Fibroblast of peridontal ligament (primary cell): Measurements from ENCODE around the gene TCHP.
"Not testable (repeated sequence)": the region's sequence is repeated elsewhere in the genome, so short reads cannot be mapped to it uniquely, and the experiment has no call there.

Source experiments
- DNase-seq: peaks from one replicate; pipeline ENCODE4 v3.0.0-alpha.2; 2010; ENCODE audit errors: extremely low read depth

TCHP gene, protein sequence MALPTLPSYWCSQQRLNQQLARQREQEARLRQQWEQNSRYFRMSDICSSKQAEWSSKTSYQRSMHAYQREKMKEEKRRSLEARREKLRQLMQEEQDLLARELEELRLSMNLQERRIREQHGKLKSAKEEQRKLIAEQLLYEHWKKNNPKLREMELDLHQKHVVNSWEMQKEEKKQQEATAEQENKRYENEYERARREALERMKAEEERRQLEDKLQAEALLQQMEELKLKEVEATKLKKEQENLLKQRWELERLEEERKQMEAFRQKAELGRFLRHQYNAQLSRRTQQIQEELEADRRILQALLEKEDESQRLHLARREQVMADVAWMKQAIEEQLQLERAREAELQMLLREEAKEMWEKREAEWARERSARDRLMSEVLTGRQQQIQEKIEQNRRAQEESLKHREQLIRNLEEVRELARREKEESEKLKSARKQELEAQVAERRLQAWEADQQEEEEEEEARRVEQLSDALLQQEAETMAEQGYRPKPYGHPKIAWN

DNA sequence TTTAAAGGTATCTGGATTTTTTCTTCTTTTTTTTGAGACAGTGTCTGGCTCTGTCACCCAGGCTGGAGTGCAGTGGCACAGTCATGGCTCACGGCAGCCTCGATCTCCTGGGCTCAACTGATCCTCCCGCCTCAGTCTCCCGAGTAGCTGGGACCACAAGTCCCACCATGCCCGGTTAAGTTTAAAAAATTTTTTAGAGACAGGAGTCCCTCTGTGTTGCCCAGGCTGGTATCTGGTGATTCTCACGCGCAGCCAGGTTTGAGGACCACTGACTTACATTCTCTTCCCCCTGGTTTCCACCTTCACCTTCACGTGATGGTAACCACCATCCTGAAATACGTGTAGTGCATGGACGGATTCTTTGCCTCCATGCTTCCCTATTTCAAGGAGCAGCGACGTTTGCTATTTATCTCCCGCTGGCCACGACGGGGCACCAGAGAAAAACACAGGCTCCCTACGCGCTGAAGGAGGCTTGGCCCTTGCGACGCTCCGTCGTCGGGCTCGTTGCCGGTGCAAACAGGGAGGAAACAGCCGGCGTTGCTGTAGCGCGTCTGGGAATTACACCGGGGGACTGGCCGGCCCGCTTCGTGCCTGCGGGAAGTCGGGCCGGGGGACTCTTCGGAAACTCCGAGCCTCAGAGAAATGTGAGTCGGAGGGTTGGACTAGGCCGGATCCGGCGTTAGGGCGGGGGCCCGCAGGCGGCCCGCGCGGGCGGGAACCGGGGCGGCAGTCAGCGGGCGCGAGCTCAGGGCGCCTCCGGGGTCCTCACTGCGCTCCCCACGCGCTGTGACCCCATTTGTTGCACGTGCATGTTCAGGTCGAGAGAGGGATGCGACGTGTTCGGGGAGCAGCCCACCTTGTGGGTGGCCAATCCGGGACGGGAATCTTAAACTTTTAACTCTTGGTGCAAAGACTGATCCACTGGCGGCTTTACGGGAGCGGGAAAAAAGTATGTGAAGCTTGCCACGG is at the start of gene TCHP:
Gene TCHP, plus strand, starts transcription at position 492 of the 969 bp plus-strand sequence. CDS start 2,753 bp downstream, outside the sequence.
- DNase-seq, result peak; percentile 87

DNA sequence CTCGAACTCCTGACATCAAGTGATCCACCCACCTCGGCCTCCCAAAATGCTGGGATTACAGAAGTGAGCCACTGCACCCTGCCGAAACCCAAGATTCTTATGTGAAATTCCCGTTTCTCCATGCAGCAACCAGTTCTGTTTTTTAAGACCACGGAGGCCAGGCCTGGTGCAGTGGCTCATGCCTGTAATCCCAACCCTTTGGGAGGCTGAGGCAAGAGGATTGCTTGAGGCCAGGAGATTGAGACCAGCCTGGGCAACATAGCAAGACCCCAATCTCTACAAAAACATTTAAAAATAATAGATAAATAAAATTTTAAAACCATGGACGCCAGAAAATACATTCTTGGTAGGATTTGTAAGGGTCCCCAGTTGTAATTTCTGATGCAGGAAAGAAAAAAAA is 49.6 kb upstream of the TCHP start:
- DNase-seq, result not testable (repeated sequence)

DNA sequence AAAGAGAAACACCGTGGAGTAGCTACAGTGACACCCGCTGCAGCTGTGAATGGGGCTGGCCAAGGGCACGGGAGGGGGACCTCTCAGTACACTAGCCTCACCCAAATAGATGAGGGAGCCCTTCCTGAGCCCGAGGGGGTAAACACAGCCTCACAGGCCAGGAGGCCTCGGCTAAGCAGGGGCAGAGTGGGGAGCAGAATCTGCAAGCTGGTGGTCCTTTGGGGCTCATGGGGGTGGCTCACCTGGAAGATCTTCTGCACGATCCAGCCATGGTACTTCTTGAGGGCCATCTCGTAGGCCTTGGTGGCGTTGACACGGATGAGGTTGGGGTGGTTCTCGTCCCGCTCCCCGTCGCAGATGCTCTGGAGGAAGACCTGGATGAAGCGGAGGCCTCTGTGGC is 44.7 kb upstream of the TCHP start:
- DNase-seq, result no peak

DNA sequence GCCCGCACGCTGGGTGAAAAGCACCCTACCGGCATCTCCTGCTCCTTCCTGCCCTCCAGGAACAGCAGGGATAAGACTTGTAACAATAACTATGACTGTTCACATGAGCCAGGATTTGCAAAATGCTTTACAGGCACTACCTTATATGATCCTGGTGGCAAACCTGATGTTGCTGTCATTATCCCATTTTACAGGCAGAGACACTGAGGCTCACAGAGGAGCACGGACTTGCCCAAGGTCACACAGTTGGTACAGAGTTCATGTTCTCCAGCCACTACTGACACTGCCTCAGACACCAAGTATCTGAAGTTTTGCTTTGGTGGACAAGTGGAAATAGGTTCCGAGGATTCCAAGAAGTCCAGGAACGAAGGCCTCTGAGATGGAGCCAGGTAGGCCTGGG is 42.4 kb upstream of the TCHP start:
- DNase-seq, result no peak

DNA sequence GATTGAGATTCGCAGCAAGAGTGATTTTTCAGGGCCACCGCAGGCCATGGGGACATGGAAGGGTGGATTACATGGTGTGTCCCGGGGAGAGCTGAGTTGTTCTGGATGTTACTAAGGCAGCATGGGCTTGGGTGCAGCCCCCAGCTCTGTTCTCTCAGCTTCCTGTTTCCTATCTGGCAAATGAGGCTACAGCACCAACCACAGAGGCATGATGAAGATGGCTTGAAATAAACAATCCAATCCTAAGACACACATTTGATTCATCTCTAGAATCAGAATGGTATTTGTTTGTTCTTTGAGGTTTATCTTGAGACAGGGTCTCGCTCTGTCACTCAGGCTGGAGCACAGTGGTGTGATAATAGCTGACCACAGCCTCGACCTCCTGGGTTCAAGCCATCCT is 41.3 kb upstream of the TCHP start:
- DNase-seq, result peak; percentile 18

DNA sequence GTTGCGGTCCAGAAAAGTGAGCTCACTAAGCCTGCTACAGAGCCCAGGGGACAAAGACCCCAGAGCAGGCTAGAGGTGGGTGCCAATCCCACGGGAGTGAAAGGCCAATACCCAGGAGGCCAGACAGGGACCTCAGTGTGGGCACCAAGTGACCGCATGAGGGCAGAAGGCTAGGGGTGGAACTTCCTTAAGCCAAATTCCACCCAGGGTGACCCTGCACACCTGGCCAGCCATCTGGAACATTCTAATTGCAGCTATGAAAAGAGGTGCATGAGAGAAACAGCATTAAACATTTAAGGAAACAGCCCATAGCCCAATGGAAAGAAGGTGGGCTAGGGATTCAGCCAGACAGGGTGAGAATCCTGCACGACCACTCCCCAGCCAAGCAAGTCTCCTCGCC is 39.1 kb upstream of the TCHP start:
- no peak for DNase-seq

DNA sequence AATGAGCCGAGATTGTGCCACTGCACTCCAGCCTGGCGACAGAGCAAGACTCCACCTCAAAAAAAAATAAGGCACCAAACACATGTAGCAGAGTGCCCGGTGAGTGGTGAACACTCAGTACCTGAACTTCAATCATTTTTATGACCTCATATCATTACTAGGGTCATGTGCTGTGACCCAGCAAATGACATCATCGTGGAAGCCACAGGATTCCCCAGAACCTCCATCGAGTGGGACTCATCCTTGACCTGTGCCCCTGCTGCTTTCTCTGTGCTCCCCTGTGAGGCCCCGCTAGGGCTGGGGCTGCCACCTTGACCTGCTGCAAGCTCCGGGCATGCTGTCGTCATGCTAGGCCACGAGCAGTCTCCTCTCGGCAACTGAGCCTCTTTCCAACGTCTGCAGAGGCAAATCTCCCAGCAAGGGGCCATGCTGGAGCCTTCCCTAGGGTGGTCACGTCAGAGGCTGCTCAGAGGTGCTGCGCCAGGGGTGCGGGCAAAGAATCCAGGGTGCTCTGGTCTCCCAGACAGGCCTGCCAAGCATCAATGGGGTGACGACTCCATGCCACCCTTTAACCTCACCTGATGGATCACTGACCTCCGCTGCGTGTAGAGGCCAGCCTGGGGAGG is 38.3 kb upstream of the TCHP start:
- DNase-seq, result no peak

DNA sequence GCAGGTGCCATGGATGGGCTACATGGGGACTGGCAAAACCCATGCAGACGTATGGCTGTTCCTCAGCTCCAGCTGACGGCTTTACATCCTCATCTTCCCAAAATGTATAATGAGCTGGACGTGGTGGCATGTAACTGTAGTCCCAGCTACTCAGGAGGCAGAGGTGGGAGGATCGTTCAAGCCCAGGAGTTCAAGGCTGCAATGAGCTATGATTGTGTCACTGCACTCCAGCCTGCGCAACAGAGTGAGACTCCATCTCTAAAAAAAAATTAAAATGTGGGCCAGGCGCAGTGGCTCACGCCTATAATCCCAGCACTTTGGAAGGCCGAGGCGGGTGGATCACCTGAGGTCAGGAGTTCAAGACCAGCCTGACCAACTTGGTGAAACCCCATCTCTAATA is 37.6 kb upstream of the TCHP start:
- not testable (repeated sequence) for DNase-seq

DNA sequence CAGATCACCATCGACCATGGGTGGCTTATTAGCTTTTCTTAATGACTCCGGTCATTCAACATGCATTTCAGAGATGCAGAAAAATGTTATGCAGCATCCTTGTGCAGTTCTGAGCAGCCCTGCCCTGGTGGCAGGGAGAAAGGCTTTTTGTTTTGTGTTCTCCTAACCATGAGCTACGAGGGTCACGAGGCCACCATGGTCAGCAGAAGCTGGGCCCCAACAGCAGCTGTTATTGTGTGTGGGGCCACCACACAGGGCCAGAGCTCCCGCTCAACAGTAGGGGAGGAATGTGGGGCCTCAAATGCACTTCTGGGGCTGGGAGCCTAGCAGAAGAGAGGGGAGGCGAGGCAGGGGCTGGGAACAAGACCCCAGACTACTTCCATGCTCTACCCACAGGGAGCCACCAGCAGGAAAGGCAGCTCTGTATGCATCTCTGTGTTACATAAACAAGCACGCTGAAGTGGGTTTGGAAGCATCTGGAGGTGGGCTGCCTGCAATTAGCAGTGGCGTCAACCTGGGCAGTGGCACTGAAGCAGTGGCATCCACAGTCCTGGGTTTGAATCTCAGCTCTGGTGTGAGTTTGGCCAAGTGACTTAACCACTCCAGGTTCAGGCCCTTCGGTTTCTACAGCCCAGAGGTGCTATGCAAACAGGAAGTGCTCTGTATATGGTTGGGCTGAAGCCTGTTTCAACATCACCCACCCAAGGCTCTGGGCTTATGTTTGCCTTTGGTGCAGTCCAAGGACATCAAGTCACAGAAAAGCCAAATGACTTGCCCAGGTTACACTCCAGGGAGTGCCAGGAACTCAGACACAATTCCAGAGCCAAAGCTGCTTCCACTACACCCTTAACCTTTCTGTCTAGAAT is 36.0 kb upstream of the TCHP start:
- peak; percentile 35 for DNase-seq

DNA sequence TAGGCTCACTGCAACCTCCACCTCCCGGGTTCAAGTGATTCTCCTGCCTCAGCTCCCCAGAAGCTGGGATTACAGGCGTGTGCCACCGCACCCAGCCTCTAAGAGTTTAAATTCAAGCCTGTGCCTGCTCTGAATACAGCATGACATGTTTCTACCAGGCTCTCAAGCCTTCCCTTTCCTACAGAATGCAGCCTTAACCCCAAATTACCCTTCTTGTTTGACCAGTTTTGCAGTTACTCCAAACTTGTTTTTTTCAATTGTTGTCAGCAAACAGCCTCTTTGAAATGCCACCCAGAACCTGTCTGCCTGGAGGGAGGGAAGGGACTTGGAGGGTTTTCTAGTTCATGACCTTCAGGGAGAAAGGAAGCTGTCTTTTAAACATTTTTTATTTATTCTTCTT is 35.2 kb upstream of the TCHP start:
- DNase-seq, result no peak

DNA sequence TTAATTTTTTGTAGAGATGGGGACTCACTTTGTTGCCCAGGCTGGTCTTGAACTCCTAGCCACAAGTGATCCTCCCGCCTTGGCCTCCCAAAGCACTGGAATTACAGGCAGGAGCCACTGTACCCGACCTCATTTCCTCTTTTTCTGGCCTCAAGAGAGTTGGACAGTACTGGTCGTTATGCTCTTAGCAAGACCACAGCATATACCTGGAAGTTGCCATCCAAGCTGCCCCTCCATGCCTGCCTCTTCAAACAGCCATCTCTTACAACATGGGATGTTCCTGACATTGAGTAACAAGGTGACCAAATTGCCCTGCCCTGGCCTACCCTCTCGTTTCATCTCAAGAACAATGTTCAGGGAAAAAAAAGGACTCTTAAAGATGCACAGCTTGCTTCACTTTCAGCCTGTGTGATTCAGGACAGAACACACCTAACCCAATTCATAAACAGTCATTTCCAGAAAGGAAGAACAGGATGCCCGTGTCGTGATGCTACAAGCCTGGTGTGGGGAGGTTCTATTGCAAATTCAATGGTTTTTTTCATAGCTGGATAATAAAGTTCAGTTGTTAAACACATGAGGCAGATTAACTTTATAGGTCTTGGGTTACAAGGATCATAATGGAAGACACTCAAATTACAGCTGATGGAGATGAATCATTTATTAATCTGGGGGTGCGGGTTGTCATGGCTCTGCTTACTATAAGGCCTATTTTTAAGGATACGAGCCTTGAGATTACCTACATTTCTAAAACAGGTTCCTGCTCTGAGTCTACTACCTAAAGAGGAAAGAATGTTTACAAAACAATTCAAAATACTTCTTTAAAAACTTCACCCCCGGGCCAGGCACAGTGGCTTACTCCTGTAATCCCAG is 31.7 kb upstream of the TCHP start:
- DNase-seq, result no peak

DNA sequence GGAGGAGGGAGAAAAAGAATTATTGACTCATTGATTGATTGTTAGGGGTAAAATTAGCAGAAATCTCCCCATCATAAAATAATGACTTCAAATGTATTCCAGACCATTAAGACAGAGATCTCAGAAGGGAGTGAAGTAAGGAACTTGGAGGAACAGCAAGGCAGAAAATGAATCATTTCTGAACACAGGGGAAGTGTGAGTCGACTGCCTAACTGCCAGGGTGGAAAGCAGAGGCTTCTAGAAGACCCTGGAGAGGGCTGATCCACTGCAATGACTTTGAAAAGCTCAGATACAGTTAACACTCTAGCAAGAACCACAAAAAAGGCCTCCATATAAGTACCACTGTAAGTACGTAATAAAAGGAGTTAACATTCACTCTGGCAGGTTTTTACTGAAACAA is 29.4 kb upstream of the TCHP start:
- DNase-seq, result peak; percentile 60

DNA sequence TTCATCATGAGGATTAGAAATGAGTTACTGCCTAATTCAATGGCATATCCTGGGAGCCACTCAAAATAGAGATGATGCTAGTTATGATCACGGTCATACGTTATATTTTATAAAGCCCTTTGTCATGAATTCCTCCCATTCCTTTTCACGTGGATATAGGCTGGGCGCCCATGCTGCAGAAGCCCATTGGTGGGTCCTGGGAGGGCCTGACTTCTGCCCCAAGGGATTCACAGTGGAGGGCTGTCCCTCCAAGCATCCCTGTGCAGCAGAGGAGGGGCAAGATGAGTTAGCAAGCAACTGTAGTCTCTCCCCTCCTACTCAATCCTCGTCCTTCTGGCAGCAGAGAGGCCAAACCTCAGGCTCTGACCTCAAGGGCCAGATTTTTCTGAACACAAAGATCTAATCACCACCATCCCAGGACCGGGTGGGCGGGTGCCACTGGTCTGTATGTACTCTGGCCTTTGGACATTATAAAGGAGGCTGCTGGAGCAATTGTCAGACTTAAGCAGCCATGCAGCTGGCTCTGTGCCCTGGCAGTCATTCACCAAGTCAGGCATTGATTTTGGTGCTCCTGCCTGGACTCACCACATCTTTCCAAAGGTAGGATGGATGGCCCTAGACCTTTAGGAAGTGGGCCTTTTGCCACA is 28.3 kb upstream of the TCHP start:
- DNase-seq, result peak; percentile 32

DNA sequence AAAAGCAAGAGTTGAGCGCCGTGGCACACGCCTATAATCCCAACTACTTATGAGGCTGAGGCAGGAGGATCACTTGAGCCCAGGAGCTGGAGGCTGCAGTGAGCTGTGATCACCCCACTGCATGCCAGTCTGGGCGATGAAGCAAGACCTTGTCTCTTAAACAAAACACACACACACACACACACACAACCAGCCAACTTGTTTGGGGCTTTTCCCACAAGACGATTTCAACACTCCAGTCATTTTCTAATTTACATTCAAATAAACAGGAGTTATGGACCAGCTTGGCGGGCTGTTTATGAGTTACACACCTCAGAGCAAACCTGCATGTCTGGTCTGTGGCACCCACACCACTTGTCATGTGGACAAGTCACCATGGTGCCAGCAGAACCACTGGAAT is 26.4 kb upstream of the TCHP start:
- peak; percentile 74 for DNase-seq

DNA sequence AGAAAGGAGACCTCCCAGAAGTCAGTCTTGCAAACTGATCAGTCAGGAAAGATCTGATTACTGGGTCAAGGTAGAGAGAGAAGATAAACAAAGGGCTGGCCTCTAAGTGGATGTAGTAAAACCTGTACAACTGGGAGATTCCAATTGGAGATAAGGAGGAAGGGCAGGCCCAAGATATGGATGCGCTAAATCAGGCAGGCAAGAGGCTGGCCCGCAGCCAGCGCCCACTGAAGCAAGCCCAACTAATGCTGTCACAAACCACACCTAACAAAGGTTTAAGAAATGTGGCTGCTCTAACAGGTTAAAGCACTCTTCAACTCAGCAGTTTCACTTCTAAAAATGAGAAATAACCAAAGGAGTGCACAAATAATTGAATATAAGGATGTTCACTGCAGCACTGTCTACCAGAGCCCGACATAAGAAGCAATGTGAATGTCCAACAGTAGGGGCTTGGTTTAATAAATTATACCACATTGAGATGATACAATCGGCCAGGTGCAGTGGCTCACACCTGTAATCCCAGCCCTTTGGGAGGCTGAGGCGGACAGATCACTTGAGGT is 24.4 kb upstream of the TCHP start:
- DNase-seq, result no peak

DNA sequence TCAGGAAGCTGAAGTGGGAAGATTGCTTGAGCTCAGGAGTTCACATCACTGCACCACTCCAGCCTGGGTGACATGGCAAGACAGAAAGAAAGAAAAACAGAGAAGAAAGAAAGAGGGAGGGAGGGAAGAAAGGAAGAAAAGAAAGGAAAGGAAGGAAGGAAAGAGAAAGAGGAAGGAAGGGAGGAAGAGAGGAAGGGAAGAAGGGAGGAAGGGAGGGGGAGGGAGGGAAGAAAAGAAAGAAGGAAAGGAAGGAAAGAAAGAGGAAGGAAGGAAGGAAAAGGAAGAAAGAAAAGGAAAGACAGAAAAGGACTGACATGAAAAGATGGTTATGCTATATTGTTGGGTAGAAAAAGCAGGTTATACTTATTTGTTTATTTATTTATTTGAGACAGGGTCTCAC is 23.7 kb upstream of the TCHP start:
- no peak for DNase-seq

DNA sequence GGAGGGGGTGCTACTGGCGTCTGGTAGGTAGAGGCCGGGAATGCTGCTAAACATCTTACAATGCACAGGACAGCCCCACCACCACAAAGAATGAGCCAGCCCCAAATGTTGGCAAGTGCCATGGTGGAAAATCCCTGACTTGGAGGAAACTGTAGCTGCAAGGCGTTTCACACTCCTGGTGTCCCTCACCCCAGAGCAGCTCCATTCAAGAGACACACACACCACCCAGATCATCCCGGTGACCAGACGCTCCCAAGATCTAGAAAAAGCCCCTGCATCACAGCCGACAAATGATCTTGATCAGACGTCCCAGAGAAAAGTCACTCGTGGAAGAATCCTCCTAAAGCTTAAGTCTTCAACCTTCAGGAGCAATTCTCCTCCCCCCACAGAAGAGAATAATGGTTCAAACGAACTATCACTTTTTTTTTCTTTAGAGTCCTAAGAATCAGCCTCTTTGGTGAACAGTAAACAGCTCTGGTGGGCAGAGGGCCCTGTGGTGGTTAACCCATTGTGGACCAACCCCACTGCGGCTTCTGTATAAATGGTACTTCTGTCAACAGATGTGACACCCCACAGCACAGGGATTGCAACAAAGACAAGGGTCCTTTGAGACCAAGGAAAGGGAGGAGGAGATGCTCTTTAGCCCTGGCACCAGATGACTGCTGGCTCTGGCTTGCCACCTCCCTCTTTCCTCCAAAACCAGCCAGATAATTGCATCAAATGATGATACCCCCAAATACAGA is 22.4 kb upstream of the TCHP start:
- no peak for DNase-seq

DNA sequence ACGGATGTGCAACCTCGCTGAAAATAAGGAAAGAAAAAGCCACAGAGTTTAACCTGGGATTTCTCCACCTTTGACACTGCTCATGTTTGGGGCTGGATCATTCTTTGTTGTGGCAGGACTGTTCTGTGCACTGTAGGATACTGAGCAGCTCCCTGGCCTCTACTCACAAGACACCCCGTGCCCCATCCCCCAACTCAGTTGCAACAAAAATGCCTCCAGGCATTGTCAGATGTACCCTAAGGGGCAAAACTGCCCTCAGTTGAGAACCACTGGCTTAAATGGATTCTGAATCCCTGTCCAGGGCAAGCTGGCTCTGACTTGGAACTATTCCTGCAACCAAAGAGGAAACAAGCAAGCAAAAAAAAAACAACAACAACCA is 21.8 kb upstream of the TCHP start:
- DNase-seq, result no peak

DNA sequence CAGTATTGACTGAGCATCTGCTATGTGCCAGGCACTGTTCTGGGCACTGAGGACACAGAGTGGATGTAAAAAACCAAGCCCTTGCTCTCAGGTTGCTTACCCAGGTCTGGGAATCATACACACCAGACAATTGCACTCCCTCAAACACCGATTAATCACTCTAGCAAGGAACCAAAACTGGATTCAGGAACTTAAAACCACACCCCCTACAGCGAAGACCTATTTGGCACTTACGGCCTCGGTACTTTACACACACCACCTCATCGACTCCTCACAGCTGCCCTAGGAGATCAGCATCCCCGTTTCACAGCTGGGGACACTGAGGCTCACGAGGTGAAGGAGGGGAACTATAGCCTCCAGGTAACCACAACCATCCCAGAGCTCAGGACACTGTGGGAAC is 21.3 kb upstream of the TCHP start:
- DNase-seq, result no peak
